K562 treated with DMSO at 1 percent for 12 hours (cell line): Measurements from ENCODE around the gene CDC25A. TPM values are rescaled to one million over a fixed set of nuclear protein-coding genes. Genes with fewer than 3 reads are reported as not detected.

Experiments used
- total RNA-seq: library from RNA; unstranded; fragments of 300-600 nt; gene quantifications from 2 replicates; pipeline ENCODE4 v1.2.3, GENCODE V29; 2022; ENCODE audit not compliant: insufficient read depth

The CDC25A gene
- 15.0 and 36.6 TPM in 2 replicates for total RNA-seq

DNA sequence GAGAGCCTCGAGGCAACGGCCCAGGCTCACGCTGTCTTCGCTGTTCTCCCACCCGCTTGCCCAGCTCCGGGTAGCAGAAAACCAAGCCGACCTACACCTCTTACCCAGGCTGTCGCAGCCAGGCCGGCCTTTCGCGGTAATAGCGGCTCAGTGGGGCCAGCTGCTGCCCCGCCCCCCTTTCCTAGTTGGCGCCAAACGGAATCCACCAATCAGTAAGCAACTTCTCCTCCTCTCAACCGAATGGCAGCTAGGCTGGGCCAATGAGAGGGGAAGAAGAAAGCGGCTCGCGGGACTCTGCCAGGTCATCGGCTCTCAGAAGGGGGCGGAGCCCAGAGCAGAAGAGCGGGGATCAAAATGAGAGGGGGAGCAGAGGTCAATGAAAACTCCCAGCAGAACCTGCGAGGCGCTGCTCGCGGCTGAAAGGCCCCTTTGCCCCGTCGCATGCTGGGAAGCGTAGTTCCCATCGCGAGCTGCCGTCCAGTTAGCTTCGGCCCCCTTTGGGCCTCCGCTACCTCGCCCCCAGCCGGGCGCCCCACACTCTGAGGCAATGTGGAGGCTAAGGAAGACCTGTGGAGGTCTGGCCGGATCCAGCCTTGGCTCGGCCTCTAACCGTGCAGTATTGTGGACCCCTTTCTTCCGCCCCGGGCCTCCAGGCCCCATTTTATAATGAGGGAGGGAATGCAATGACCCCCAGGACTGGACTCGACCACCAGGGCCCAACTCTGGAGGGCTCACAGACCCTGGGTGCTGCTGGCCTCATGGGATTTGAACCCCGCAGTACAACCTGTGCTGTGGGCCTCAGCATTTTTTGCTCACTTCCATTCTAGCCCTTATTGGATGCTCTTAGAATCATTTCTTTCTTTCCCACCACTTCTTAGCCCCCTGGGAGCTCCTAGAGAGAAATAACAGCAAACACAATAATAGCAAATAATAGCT lies at the start of gene CDC25A:
Gene CDC25A, minus strand, starts transcription at position 152 of the 936 bp plus-strand sequence. CDS start 470 bp downstream, outside the sequence.

DNA sequence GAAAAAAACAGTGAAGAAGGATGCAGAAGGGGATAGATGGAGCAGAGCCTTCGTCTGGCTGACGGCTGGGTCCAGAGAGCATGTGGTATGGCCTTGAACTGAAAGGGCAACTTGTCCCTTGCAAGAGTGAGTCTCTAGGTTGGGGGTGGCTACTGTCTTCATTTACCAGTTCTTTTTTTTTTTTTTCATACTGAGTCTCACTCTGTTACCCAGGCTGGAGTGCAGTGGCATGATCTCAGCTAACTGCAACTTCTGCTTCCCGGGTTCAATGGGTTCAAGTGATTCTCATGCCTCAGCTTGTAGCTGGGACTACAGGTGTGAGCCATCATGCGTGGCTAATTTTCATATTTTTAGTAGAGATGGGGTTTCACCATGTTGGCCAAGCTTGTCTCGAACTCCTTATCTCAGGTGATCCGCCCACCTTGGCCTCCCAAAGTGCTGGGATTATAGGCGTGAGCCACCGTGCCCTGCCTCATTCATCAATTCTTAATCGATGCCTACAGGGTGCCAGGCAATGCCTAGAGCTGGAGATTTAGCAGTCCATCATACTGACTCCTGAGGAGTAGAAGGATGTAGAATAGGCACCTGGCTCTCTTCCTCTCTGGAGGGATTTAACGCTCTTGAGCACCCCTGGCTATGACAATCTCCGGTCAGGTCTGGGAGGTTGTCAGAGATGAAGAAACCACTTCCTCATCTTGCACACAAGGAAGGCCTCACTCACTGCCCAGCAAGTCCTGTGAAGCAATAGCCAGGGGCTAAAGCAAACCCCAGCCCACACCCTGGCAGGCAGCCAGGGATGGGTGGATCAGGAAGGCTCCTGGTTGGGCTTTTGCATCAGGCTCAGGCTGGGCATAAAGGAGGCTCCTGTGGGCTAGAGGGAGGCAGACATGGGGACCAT lies 34.6 kb upstream of the CDC25A start, which contains the start of gene CAMP:
Gene CAMP, plus strand, starts transcription at position 880 of the 898 bp plus-strand sequence. Its CDS starts 17 bp downstream, at position 897.

Other genes starting within 250 kb of the CDC25A start
- gene MAP4, start 172.0 kb downstream of the CDC25A start, total RNA-seq = 41.4 and 120 TPM in 2 replicates
- not detected in 2 replicates for gene CAMP, start 35.1 kb upstream of the CDC25A start, total RNA-seq
- gene ZNF589, start 52.7 kb upstream of the CDC25A start, total RNA-seq = 4.0 and 13.0 TPM in 2 replicates
- 18.5 and 26.2 TPM in 2 replicates for gene NME6, start 113.0 kb upstream of the CDC25A start, total RNA-seq
- not detected in 2 replicates for gene SPINK8, start 145.2 kb upstream of the CDC25A start, total RNA-seq
- gene FBXW12, start 183.8 kb upstream of the CDC25A start, total RNA-seq = not detected in 2 replicates
- gene PLXNB1, start 241.7 kb upstream of the CDC25A start, total RNA-seq = 3.1 and 19.1 TPM in 2 replicates